ENCODE measurements around the gene APRT.

APRT gene

GRCh38 chr16:88853325-88853941 is 41.7 kb upstream of the APRT start:
- peaks cover 12% of the 10 kb centered on the region for H3K79me2 ChIP-seq (ENCODE audit: control insufficient read depth, low read length)
- no peak overlapping the region for H3K4me2 ChIP-seq (ENCODE audit: low read length)
- peaks cover 7% of the 10 kb centered on the region for H3F3A ChIP-seq (ENCODE audit: control insufficient read depth, insufficient read depth)
- no peak overlapping the region for H3K27ac ChIP-seq (ENCODE audit: low read depth, low read length)
- TF ChIP-seq EZH2phosphoT487 (IDR thresholded peaks at IDR 0.05; ENCODE audit: borderline replicate concordance, low read length), result no peak
- TF ChIP-seq CTCF (IDR thresholded peaks at IDR 0.05; ENCODE audit: low read depth, low read length, poor library complexity, severe bottlenecking), result no peak
- no peaks in the 10 kb centered on the region for H4K20me1 ChIP-seq (ENCODE audit: control insufficient read depth, insufficient read depth, low read depth, low read length)
- no peaks in the 10 kb centered on the region for H3K9me2 ChIP-seq (replicated peaks; ENCODE audit: control insufficient read depth, low read length)
- no peaks in the 10 kb centered on the region for H3K27me3 ChIP-seq (ENCODE audit: control insufficient read depth, low read length)
- no peaks in the 10 kb centered on the region for H3K36me3 ChIP-seq (ENCODE audit: control insufficient read depth, low read length)
- H3K4me3 ChIP-seq (ENCODE audit: low read length), result no peak overlapping the region
- peaks cover 23% of the 10 kb centered on the region for H3K4me1 ChIP-seq (ENCODE audit: control insufficient read depth, low read length)
- no peaks in the 10 kb centered on the region for H3K9me3 ChIP-seq (ENCODE audit: control insufficient read depth, insufficient read depth, low read length)

GRCh38 chr16:88851616-88852015 is 39.9 kb upstream of the APRT start:
- Histone ChIP-seq H3K79me2 (ENCODE audit: control insufficient read depth, low read length) (no peaks in the 10 kb centered on the region), H3K36me3 (ENCODE audit: control insufficient read depth, low read length) (no peaks in the 10 kb centered on the region), H4K20me1 (ENCODE audit: control insufficient read depth, insufficient read depth, low read depth, low read length) (no peaks in the 10 kb centered on the region), H3K4me3 (ENCODE audit: low read length) (no peak overlapping the region), H3K27ac (ENCODE audit: low read depth, low read length) (no peak overlapping the region), H3K4me2 (ENCODE audit: low read length) (no peak overlapping the region), H3K9me3 (ENCODE audit: control insufficient read depth, insufficient read depth, low read length) (no peaks in the 10 kb centered on the region), H3K27me3 (ENCODE audit: control insufficient read depth, low read length) (no peaks in the 10 kb centered on the region), H3K4me1 (ENCODE audit: control insufficient read depth, low read length) (peaks cover 16% of the 10 kb centered on the region), H3F3A (ENCODE audit: control insufficient read depth, insufficient read depth) (peaks cover 7% of the 10 kb centered on the region), H3K9me2 (replicated peaks; ENCODE audit: control insufficient read depth, low read length) (no peaks in the 10 kb centered on the region)
- TF ChIP-seq CTCF (IDR thresholded peaks at IDR 0.05; ENCODE audit: low read depth, low read length, poor library complexity, severe bottlenecking), result no peak
- no peak for TF ChIP-seq EZH2phosphoT487 (IDR thresholded peaks at IDR 0.05; ENCODE audit: borderline replicate concordance, low read length)

- Histone ChIP-seq H3K4me3 (ENCODE audit: low read length) (no peak overlapping the region), H3K9me2 (replicated peaks; ENCODE audit: control insufficient read depth, low read length) (no peaks in the 10 kb centered on the region), H3K79me2 (ENCODE audit: control insufficient read depth, low read length) (no peaks in the 10 kb centered on the region), H4K20me1 (ENCODE audit: control insufficient read depth, insufficient read depth, low read depth, low read length) (no peaks in the 10 kb centered on the region), H3K36me3 (ENCODE audit: control insufficient read depth, low read length) (no peaks in the 10 kb centered on the region), H3K27me3 (ENCODE audit: control insufficient read depth, low read length) (no peaks in the 10 kb centered on the region), H3K27ac (ENCODE audit: low read depth, low read length) (no peak overlapping the region), H3F3A (ENCODE audit: control insufficient read depth, insufficient read depth) (peaks cover 7% of the 10 kb centered on the region), H3K9me3 (ENCODE audit: control insufficient read depth, insufficient read depth, low read length) (no peaks in the 10 kb centered on the region), H3K4me2 (ENCODE audit: low read length) (no peak overlapping the region), H3K4me1 (ENCODE audit: control insufficient read depth, low read length) (peaks cover 10% of the 10 kb centered on the region)
- TF ChIP-seq EZH2phosphoT487 (IDR thresholded peaks at IDR 0.05; ENCODE audit: borderline replicate concordance, low read length) (no peak), CTCF (IDR thresholded peaks at IDR 0.05; ENCODE audit: low read depth, low read length, poor library complexity, severe bottlenecking) (no peak)
Measured at GRCh38 chr16:88850531-88851199, 38.9 kb upstream of the APRT start.

All from DOHH2 (cell line).